GM12875 (cell line): Measurements from ENCODE around the gene ASB1.

ENCODE experiments used
- H3K4me3 ChIP-seq: one replicate; pipeline ENCODE4 v1.5.1; 2011; ENCODE audit warnings: low read depth, low read length, control low read depth
- TF ChIP-seq, protein P1 (sequence below): IDR thresholded peaks from 2 replicates; pipeline ENCODE4 v1.5.1; 2011; ENCODE audit warnings: low read depth, mild to moderate bottlenecking, control low read depth, inconsistent platforms, low read length, moderate library complexity, borderline replicate concordance; ENCODE audit not compliant: insufficient read depth

Gene ASB1

GRCh38 chr2:238396663-238397062, 30.1 kb upstream of the ASB1 start:
- H3K4me3 ChIP-seq, result no peak overlapping the region
- TF ChIP-seq, protein P1, sequence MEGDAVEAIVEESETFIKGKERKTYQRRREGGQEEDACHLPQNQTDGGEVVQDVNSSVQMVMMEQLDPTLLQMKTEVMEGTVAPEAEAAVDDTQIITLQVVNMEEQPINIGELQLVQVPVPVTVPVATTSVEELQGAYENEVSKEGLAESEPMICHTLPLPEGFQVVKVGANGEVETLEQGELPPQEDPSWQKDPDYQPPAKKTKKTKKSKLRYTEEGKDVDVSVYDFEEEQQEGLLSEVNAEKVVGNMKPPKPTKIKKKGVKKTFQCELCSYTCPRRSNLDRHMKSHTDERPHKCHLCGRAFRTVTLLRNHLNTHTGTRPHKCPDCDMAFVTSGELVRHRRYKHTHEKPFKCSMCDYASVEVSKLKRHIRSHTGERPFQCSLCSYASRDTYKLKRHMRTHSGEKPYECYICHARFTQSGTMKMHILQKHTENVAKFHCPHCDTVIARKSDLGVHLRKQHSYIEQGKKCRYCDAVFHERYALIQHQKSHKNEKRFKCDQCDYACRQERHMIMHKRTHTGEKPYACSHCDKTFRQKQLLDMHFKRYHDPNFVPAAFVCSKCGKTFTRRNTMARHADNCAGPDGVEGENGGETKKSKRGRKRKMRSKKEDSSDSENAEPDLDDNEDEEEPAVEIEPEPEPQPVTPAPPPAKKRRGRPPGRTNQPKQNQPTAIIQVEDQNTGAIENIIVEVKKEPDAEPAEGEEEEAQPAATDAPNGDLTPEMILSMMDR, result no peak

- TF ChIP-seq, protein P1, result no peak
- no peak overlapping the region for H3K4me3 ChIP-seq
Observed at GRCh38 chr2:238397356-238397755, 29.4 kb upstream of the ASB1 start.

- H3K4me3 ChIP-seq, result no peak overlapping the region
- TF ChIP-seq, protein P1, result no peak
Observed at GRCh38 chr2:238398577-238398976, 28.1 kb upstream of the ASB1 start.

- TF ChIP-seq, protein P1, result no peak
- no peak overlapping the region for H3K4me3 ChIP-seq
Observed at GRCh38 chr2:238399094-238399493, 27.6 kb upstream of the ASB1 start.

GRCh38 chr2:238401551-238401950, 25.2 kb upstream of the ASB1 start:
- no peak overlapping the region for H3K4me3 ChIP-seq
- TF ChIP-seq, protein P1, result no peak

GRCh38 chr2:238403632-238404405, 22.9 kb upstream of the ASB1 start:
- TF ChIP-seq, protein P1, result no peak
- no peak overlapping the region for H3K4me3 ChIP-seq
